Stimulated activated CD8-positive, alpha-beta memory T cell treated with anti-CD3 and anti-CD28 coated beads, Interleukin-4, amount 100 ng/mL, for 24 hours (primary cell): ENCODE measurements around the gene THSD4.

Experiments used
- DNase-seq: peaks from one replicate; pipeline ENCODE4 v3.0.0-alpha.2; 2020; ENCODE audit warnings: low read depth

The THSD4 gene

DNA sequence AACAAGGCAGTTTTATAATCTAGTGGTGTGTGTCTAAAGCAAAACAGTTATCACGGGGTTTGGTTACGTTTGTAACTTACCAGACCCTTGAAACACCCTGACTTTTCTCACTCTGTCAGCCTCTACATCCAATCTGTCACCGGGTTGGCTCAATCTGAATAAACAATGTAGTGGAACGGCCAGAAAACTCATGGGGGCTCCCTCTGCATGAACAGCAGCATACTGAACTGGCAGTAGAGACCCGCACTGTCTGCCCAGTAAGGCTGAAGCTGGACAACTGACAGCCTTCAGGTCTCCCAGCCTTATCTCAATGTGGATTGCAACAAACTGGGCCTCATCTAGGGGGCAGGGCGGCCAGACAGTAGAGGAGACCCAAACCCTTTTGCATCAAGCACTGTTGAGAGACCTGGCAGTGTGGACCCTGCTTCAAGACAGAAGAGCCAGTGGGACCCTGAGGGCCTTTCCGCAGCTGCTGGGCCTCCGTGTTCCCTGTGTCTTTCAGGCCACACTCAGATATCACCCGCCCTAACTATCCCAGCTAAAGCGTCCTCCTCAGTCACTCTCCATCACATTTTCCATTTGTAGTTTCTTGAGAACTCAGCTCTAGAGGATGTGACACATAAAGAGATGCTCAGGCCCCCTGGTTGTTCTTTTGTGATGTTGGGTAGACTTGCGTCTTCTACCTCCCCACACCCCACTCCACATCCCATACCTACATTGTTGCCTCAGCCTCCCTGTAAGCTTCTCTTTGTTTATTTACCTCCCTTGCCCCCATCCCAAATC is 513.9 kb downstream of the THSD4 start:
- DNase-seq: no peak

GRCh38 chr15:71629781-71630474 is 514.7 kb downstream of the THSD4 start:
- no peak for DNase-seq

GRCh38 chr15:71630475-71630809 is 515.2 kb downstream of the THSD4 start:
- DNase-seq: no peak

GRCh38 chr15:71632576-71633195 is 517.4 kb downstream of the THSD4 start:
- DNase-seq: no peak

DNA sequence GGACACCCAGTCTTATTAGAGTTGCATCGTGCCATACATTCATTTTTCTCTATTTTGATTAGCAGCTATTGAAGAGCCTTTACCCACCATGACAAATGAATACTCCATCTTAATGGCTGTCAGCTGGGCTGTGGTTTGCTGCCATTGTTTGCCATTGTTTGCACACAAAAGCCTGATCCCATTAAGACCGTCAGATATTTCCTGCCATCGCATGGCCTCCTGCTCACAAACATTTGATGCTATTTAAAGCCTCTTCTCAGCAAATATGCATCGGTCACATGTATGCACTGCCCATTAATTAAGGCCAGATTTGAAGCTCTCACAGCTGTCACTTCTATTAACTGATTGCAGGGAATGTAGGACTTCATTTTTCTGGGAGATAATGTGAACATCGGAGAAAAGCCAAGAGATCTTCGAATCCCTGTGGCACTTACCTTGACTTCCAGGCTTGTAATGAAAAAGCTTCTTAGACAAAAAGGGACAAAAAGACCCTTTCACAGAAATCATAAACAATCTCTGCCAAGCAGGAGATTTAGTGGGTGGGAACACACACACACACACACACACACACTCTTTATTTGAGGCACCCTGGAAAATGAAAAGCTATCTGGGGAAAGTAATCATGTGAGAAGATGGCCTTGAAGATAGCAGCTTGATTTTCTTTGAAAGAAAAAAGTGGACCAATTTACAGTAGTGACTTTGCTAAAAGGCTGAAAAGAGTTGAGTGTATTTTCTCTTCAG is 519.7 kb downstream of the THSD4 start:
- DNase-seq: no peak

DNA sequence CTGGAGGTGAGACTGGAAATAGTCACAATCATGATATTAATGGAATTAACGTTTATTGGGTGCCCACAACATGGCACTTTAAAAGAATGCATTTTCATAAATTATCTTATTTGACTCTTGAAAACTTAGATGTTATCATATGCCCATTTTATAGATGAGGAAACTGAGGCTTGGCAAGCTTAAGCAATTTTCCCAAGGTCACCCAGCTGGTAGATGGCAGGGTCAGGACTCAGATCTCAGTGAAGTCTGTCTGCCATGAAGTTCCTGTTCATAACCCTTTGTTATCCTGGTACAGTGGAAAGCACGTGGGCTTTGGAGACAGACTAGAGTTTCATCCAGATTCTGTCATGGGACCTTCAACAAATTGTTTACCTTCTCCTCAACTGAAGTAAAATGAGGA is 520.5 kb downstream of the THSD4 start:
- no peak for DNase-seq

DNA sequence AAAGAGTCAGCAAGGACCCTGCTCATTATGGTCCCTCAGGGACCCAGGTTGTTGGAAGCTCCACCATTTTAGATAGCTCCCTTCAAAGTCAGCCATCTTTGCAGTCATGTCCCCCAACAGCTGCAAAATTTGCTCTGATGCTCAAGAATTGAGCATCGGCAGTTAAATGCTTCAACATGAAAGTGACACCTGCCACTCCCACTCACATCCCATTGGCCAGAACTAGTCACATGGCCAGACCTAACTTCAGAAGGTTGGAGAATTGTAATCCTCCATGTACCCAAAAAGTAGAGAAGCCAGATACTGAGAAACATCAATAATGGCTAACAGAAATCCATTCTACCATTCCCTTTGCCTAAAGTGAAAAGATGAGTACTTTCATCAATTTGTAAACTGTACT is 523.6 kb downstream of the THSD4 start:
- DNase-seq: no peak

DNA sequence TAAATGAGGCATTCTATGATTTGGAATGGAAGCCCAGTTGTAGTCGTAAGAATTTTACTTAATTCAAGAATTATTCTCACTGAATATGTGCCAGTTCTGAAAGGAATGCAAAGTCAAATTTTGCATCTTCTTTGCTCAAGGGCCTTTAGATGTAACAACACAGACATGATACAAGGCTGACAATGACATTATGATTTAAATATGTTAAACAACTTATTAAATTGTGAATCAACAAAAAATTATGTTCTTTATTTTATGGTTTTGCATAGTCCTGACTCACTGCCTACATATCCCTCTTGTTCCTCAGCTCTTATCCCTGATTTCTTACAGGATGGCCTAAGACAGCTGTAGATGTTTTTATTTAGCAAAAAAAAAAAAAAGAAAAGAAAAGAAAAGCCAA is 524.2 kb downstream of the THSD4 start:
- DNase-seq: no peak

GRCh38 chr15:71643918-71644317 is 528.6 kb downstream of the THSD4 start:
- no peak for DNase-seq

DNA sequence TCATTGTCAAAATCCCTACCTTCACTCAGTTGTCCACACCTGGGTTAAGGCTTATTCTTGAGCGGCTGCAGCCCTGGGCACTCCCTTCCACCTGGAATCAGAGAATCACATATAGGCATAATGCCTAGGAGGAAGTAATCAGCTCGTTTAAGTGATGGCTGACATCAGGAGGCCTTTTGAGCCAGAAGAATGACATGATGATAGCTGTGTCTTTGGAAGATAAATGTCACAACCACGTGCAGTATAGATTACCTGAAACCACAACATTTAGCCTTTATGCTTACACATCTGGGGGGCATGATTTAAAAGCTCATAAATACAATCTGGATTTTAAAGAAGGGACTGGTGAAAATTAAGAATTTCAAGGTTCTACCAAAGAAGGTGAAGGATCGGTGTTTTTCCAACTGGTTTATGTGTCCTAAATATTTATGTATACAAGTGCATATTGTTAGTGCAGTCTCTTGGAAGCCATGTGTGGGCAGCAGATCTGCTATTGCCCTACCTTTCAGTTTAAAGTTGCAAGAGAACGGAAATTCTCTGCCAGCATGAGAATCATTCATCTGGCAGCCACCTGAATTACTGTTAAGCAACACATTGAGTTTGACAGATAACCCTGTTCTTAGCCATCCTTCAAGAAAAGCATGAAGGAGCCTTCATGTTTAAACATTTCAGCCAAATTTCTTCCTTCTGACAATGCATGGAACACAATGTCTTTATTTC is 531.7 kb downstream of the THSD4 start:
- DNase-seq: no peak

- no peak for DNase-seq
Measured at GRCh38 chr15:71647487-71647808, 532.2 kb downstream of the THSD4 start.

GRCh38 chr15:71648095-71648494 is 532.8 kb downstream of the THSD4 start:
- no peak for DNase-seq

GRCh38 chr15:71649894-71650293 is 534.6 kb downstream of the THSD4 start:
- DNase-seq: no peak

DNA sequence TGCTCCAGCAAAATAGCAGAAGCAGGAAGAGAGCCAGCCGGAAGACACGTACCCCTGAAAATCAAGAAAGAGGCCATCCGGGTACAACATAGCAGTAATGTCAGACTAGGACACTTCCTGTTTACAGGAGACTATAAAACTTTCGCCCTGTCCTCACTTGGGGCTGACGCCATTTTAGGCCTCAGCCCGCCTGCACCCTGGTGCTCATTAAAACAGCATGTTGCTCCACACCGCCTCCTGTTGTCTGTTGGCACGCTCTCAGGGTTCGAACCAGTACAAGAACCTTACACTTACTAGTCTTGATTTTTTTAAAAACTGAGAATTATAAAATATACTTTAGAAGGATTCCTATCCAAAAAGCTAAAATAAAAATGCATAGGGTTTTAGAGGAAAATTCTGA is 535.3 kb downstream of the THSD4 start:
- no peak for DNase-seq

DNA sequence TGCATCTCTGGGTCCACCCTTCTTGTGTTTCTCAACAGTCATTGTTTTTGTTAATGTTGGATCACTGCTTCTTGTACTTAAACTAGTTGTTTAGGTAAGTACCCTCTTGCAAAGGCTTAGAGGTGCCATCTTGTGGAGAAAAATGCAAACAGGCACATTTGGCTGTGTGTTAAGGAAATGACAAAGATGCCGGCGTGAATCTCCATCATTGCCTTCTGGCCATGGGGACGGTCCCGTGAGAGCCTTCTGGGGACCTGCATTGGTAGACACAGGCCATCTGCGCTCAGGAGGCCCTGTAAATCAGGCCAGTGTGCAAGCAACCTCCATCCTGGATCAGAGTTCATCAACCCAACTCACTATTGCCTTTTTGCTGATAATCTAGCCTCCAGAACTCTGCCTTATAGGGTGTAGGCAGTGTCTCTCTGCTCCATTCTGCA is 536.5 kb downstream of the THSD4 start:
- DNase-seq: no peak

DNA sequence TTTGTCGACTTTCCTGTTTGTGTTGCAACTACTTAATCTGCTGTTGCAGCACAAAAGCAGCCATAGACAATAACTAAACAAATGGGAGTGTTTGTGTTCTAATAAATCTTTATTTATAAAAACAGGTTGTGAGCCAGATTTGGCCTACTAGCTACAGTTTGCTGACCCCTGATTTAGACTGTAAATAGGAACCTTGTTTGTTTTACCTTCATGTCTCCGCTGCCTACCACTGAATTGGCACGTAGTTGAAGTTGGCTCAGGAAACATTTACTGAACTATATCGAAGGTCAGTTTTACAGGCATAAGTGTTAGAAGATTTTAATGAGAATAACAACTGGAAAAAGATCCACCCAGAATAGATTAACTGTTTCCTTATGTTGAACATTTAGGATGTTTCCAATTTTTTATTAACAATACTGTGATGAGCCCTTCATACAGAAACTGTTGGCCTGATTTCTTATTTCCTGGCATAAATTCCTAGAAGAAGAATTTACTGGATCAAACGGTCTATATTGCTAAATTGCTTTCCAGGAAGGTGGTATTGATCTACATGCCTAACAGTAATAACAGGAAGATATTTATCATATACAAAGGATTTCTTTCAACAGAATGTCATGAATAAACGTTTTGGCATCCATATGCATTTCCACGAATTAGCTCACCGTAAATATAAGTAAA is 538.9 kb downstream of the THSD4 start:
- DNase-seq: no peak

DNA sequence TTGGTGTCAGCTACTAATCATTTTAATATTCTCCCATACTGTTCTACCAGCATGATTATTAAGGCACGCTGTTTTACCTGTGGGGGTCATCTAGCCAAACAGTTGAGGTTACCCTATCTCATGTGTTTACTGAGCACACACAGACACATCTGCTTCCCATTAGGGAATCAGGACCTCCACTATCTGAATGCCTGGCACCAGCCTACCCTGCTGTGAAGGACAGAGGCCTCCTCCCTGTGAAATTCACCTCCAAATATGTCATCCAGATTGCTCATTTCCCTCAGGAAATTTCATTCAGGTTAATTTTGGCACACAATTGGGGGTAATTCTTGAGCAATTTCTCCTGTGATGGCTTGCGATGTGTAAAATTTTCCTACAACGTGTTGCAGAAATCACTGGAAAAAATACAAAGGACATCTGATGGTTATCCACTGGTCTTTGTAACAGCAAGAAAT is 539.5 kb downstream of the THSD4 start:
- no peak for DNase-seq

DNA sequence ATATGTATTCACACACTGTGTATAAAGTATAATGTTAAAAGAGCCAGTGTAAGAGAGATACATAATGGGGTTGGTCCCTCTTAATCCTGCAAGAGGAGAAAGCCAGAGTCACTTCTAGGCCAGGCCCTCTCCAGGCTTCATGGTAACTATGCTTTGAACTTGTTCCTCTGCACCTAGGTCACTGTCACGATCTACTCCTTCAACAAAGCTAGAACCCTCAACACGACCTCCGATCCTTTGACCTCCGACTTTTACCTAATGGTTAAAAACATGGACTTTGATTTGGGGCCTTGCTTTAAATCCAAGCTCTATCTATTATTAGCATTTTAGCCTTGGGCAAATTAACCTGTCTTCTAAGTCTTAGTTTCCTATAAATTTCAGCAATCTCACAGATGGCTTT is 541.2 kb downstream of the THSD4 start:
- DNase-seq: no peak

- DNase-seq: no peak
Measured at GRCh38 chr15:71657141-71657540, 541.9 kb downstream of the THSD4 start.

DNA sequence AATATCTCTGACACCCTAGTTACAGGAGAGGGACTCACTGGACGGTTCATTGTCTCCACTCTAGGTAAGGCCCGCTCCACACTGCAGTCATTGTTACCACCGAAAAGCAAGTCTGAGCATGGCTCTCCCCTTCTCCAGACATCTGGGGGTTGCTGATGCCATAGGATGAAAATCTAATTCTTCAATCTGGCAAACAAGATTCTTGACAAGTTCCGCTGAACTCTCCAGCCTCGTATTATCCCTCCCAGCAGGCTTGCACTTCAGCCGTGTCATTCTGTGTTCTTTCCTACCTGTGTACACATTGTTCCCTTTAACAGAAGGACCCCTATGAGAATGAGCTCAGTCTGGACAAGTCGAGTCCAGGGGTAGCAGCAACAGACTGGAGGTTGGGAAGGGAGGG is 542.8 kb downstream of the THSD4 start:
- no peak for DNase-seq
